ENCODE results near the gene FAM24A.
"Not testable (repeated sequence)": the region's sequence is repeated elsewhere in the genome, so short reads cannot be mapped to it uniquely, and the experiment has no call there.

Gene FAM24A

GRCh38 chr10:122910310-122910709, at the start of gene FAM24A:
Gene FAM24A, plus strand, starts transcription at chr10:122910610. Its CDS starts 1,025 bp downstream, at chr10:122911635.
- no peak for TF ChIP-seq CTCF (IDR thresholded peaks at IDR 0.05)
- no peak for DNase-seq
- Mint-ChIP-seq H3K27ac (no peak within 1 kb of the TSS), H3K4me3 (no peak within 1 kb of the TSS), H3K9me3 (no peaks in the 10 kb centered on the region), H3K36me3 (ENCODE audit: low read depth) (no peaks in the 10 kb centered on the region), H3K4me1 (no peaks in the 10 kb centered on the region), H3K27me3 (ENCODE audit: low read depth, poor library complexity) (peaks cover 15% of the 10 kb centered on the region)

- no peak for DNase-seq
- Mint-ChIP-seq H3K27me3 (ENCODE audit: low read depth, poor library complexity) (no peaks in the 10 kb centered on the region), H3K4me3 (no peak overlapping the region), H3K9me3 (peaks cover 7% of the 10 kb centered on the region), H3K27ac (no peak overlapping the region), H3K36me3 (ENCODE audit: low read depth) (no peaks in the 10 kb centered on the region), H3K4me1 (no peaks in the 10 kb centered on the region)
- TF ChIP-seq CTCF (IDR thresholded peaks at IDR 0.05) = no peak
These were observed 48.7 kb upstream of the FAM24A start for GRCh38 chr10:122861711-122862161.

GRCh38 chr10:122863216-122864193, 46.9 kb upstream of the FAM24A start:
- Mint-ChIP-seq H3K4me1 (no peaks in the 10 kb centered on the region), H3K4me3 (no peak overlapping the region), H3K9me3 (peaks cover 23% of the 10 kb centered on the region), H3K27me3 (ENCODE audit: low read depth, poor library complexity) (no peaks in the 10 kb centered on the region), H3K27ac (no peak overlapping the region), H3K36me3 (ENCODE audit: low read depth) (no peaks in the 10 kb centered on the region)
- TF ChIP-seq CTCF (IDR thresholded peaks at IDR 0.05) = no peak
- DNase-seq = no peak

- H3K4me3 Mint-ChIP-seq = no peak overlapping the region
- H3K27me3 Mint-ChIP-seq (ENCODE audit: low read depth, poor library complexity) = no peaks in the 10 kb centered on the region
- no peaks in the 10 kb centered on the region for H3K4me1 Mint-ChIP-seq
- H3K36me3 Mint-ChIP-seq (ENCODE audit: low read depth) = no peaks in the 10 kb centered on the region
- no peak for TF ChIP-seq CTCF (IDR thresholded peaks at IDR 0.05)
- peaks cover 23% of the 10 kb centered on the region for H3K9me3 Mint-ChIP-seq
- no peak for DNase-seq
- no peak overlapping the region for H3K27ac Mint-ChIP-seq
These were observed 46.2 kb upstream of the FAM24A start for GRCh38 chr10:122864194-122864592.

- peaks cover 30% of the 10 kb centered on the region for H3K9me3 Mint-ChIP-seq
- H3K27ac Mint-ChIP-seq = no peak overlapping the region
- no peaks in the 10 kb centered on the region for H3K27me3 Mint-ChIP-seq (ENCODE audit: low read depth, poor library complexity)
These were observed 45.5 kb upstream of the FAM24A start for GRCh38 chr10:122864901-122865300.

GRCh38 chr10:122866757-122867482, 43.5 kb upstream of the FAM24A start:
- not testable (repeated sequence) for DNase-seq; H3K4me3 Mint-ChIP-seq; H3K27me3 Mint-ChIP-seq (ENCODE audit: low read depth, poor library complexity); H3K4me1 Mint-ChIP-seq; H3K27ac Mint-ChIP-seq; H3K36me3 Mint-ChIP-seq (ENCODE audit: low read depth)
- peaks cover 37% of the 10 kb centered on the region for H3K9me3 Mint-ChIP-seq

More at GRCh38 chr10:122864901-122865300, 45.5 kb upstream of the FAM24A start:
- Mint-ChIP-seq H3K4me1 (no peaks in the 10 kb centered on the region), H3K36me3 (ENCODE audit: low read depth) (no peaks in the 10 kb centered on the region), H3K4me3 (no peak overlapping the region)
- DNase-seq = no peak
- no peak for TF ChIP-seq CTCF (IDR thresholded peaks at IDR 0.05)

- not testable (repeated sequence) for H3K36me3 Mint-ChIP-seq (ENCODE audit: low read depth); H3K4me3 Mint-ChIP-seq; H3K4me1 Mint-ChIP-seq; H3K27ac Mint-ChIP-seq; H3K27me3 Mint-ChIP-seq (ENCODE audit: low read depth, poor library complexity); DNase-seq
- peaks cover 37% of the 10 kb centered on the region for H3K9me3 Mint-ChIP-seq
These were observed 41.6 kb upstream of the FAM24A start for GRCh38 chr10:122868768-122869167.

- not testable (repeated sequence) for H3K36me3 Mint-ChIP-seq (ENCODE audit: low read depth); H3K4me3 Mint-ChIP-seq; H3K4me1 Mint-ChIP-seq; DNase-seq; H3K27me3 Mint-ChIP-seq (ENCODE audit: low read depth, poor library complexity); H3K27ac Mint-ChIP-seq
- peaks cover 28% of the 10 kb centered on the region for H3K9me3 Mint-ChIP-seq
These were observed 38.5 kb upstream of the FAM24A start for GRCh38 chr10:122871947-122872346.

Measured in nephron progenitor cell (in vitro differentiated cells).